Stromal cell of bone marrow (primary cell): ENCODE measurements around the gene SARDH.
"Not testable (repeated sequence)": the region's sequence is repeated elsewhere in the genome, so short reads cannot be mapped to it uniquely, and the experiment has no call there.

Experiments used
- DNase-seq: peaks from one replicate; pipeline ENCODE4 v3.0.0-alpha.2; 2012; ENCODE audit warnings: low read depth

SARDH gene

DNA sequence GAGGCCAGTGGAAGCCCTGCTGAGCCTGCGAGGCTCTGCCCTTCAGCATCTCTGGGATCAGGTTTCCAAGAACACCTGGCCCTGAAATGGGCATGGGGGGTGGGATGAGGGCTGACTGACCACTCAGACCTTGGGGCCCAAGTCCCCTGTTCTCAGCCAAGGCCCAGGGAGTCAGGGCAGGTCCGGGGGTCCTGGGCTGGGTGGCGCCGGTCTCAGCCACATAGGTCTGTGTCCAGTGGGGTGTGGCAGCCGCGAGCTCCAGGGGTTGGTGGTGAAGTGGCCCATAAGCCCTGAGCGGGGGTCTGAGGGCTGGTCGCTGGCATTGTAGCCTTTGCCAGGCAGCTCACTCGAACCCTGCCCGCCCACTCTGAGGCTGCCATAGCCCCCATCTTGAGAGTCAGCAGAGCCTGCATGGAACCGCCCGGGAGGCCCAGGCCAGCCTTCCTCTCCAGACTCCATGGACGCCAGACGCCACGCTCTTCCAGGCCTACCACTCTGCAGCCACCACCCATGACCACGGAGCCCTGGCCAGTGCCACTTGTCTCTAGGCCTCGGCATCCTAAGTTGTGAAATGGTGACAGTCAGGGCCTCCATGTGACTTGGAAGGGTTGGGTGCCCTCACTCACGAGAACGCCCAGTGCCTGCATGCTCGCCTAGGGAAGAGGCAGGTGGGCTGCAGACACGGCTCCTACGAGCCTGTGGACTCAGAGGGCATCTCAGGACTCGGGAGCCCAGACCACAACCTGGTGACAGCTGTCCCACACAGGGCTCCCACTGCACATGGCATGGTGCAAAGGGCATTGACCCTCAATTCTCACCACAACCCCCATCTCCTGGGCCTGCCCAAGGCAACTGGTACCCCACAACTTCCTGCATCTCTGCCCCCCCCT is 108.7 kb downstream of the SARDH start:
- DNase-seq, result no peak

GRCh38 chr9:133628766-133629165 is 109.4 kb downstream of the SARDH start:
- no peak for DNase-seq

GRCh38 chr9:133627341-133627740 is 110.8 kb downstream of the SARDH start:
- no peak for DNase-seq

DNA sequence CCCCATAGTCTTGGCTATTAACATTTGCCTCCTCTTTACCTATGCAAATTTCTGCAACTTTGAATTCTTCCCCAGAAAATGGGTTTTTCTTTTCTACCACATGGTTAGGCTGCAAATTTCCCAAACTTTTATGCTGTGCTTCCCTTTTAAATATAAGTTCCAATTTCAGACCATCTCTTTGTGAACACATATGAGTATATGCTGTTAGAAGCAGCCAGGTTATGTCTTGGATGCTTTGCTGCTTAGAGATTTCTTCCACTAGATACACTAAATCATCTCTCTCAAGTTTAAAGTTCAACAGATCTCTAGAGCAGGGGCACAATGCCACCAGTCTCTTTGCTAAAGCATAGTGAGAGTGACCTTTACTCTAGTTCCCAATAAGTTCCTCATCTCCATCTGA is 112.1 kb downstream of the SARDH start:
- DNase-seq, result not testable (repeated sequence)

GRCh38 chr9:133622555-133622954 is 115.6 kb downstream of the SARDH start:
- no peak for DNase-seq

- no peak for DNase-seq
Observed at GRCh38 chr9:133621725-133622267, 116.4 kb downstream of the SARDH start.

GRCh38 chr9:133619791-133620190 is 118.4 kb downstream of the SARDH start:
- DNase-seq, result no peak

DNA sequence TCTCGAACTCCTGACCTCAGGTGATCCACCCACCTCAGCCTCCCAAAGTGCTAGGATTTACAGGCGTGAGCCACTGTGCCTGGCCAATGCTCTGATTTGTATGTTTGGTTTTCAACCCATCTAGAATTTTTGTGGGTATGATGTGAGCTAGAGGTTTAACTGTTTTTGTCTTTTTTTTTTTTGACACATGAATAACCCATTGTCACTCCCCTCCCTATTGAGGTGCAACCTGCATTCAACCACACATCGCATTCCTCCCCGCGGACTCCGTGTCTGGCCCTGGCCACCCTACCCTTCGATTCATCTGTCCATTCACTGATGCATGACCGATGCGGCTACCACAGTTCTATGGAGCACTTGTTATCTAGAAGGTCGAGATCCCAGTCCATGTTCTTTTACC is 119.4 kb downstream of the SARDH start:
- no peak for DNase-seq

DNA sequence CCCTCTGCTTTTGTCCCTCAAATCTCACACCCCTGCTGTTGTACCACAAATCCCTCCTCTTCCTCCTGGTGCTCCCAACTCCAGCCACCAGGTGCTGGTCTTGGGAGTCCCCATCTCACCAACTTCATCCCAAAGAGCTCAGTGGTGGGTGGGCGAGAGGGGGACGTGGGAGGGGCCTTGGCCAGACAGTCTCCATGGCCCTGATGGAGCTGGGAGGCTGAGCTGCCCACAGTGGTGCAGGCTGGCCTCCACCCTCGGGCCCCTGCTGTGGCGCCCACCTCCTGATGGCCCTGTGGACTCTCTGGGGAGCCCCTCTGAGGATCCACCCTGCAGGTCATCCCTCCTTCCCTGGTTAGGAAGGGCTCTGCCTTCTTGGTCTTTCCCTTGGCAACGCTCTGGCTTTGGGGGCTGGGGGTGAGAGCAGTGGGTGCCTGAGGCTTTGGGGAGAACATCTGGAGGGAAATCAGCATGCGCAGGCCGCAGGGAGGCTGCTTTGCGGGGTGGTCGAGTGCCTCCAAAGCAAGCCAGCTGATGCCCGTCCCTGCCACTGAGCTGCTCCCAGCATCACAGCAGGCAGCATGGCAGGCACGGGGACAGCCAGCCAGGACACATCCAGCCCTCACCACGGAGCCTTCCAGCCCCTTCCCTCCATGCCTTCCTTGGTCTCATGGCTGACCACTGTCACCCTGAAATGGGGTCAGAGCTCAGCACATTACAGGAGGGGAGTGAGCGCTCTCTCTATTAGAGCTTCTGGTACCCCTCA is 121.3 kb downstream of the SARDH start:
- no peak for DNase-seq

DNA sequence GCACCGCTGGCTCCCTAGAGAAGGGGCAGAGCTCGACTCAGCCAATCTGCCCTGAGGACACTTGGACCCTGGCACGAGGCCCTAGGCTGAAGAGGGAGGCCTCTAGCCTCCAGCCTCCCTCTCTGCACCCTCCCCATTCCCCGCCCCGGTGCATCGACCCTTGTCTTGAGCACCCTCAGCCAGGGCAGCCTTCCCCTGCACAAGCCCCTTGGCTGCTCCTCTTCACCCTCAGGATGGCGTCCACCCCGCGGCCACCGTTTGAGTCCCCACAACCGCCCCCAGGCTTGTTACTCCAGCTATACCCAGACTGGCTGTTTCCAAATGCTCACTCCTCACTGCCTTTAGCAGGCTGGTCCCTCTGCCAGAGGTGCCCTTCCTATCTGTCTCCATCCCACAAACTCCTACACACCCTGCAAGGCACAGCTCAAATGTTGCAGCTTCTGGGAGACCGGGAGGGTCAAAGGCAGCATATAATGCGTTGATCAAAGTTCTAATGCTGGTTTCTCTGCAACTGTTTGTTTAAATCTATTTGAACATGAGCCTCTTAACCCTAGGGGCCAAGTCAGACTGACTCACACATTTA is 122.5 kb downstream of the SARDH start:
- DNase-seq, result no peak

DNA sequence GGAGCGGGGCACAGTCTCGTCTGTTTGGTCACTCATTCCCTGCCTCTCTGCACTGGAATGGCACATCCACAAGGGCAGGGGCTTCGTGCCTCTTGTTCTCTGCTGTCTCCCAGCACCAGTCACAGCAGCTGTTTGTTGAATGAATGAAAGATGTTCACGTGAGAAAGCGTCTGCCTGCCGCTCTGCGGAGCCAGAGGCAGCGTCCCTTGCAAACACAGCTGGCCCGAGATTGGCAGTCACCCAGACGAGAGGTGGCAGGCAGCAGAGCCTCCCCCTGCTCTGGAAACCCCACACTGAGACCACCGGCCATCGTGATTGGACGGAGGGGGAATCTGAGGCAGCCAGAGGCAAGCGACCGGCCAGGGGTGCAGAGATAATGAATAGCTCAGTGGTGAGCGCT is 123.0 kb downstream of the SARDH start:
- DNase-seq, result no peak

DNA sequence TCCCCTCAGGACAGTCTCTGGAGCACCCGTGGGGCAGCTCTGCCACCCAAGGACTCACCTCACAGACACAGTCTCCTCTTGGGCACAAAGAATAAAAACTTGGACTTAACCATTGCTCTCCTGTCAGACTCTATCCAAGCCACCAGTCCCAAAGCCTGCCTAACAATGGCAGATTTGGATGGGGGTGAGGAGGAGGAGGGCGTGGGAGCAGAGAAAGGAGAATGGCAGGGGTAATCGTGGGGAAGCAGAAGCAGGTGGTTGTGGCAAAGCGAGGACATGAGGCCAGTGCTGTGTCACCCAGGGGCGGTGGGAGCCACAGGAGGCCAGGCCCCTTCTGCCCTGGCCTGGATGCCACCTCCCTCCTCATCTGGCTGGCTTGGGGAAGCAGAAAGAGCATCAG is 123.5 kb downstream of the SARDH start:
- DNase-seq, result no peak

GRCh38 chr9:133614056-133614455 is 124.1 kb downstream of the SARDH start:
- DNase-seq, result no peak
